Esophagus muscularis mucosa (tissue), 3 donors: Measurements from ENCODE around the gene SHLD2.

Source experiments
- POLR2A ChIP-seq: fragments of 450-650 bp; IDR thresholded peaks from one replicate; pipeline ENCODE4 v1.6.1; 2017; ENCODE audit warnings: antibody characterized with exemption, moderate library complexity, mild to moderate bottlenecking, low read depth
- POLR2AphosphoS5 ChIP-seq, 2 donors: sonication (generic); formaldehyde crosslinking; IDR thresholded peaks; one replicate each; pipeline ENCODE4 v1.6.1; 2017; ENCODE audit warnings: antibody characterized with exemption in 2 of 2
- TF ChIP-seq, protein P1 (sequence below), 3 experiments: fragments of 200-600 bp in 2 of 3; fragments of 450-650 bp in 1 of 3; sonication (generic) in 2 of 3; IDR thresholded peaks; one replicate each; pipeline ENCODE4 v1.5.1; 2017 to 2019; ENCODE audit warnings: antibody characterized with exemption in 3 of 3, mild to moderate bottlenecking in 2 of 3, moderate library complexity in 1 of 3

DNA sequence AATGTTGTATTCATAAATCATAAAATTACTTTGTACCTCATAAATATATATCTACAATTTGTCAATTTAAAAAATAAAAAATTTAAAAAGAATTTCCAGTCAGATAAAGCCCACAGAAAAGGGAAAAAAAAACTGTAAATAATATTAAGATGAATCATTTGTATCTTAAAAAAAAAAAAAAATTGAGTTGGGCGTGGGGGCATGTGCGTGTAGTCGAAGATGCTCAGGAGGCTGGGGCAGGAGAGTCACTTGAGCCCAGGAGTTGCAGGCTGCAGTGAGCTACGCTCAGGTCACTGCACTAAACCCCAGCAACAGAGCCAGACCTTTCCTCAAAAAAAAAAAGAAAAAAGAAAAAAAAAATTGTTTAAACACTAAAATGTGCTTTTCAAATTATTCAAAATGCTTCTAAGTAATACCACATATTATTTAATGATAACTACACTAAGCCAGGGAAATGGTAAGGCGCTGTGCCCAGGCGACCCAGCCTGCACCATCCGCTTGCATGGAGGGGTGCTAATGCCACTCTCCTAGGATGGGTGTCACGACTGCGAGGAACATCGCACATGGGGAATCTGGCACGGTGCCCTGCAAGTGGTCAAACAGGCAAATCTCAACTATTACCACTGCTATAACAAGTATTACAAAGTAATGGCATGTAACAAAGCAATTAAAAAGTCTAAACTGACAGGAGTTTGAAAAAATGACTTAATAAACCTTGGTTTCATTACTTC lies 15.7 kb upstream of the SHLD2 start:
- TF ChIP-seq POLR2AphosphoS5 (IDR thresholded peaks at IDR 0.05) (no peak), POLR2A (no peak)
- TF ChIP-seq, protein P1, sequence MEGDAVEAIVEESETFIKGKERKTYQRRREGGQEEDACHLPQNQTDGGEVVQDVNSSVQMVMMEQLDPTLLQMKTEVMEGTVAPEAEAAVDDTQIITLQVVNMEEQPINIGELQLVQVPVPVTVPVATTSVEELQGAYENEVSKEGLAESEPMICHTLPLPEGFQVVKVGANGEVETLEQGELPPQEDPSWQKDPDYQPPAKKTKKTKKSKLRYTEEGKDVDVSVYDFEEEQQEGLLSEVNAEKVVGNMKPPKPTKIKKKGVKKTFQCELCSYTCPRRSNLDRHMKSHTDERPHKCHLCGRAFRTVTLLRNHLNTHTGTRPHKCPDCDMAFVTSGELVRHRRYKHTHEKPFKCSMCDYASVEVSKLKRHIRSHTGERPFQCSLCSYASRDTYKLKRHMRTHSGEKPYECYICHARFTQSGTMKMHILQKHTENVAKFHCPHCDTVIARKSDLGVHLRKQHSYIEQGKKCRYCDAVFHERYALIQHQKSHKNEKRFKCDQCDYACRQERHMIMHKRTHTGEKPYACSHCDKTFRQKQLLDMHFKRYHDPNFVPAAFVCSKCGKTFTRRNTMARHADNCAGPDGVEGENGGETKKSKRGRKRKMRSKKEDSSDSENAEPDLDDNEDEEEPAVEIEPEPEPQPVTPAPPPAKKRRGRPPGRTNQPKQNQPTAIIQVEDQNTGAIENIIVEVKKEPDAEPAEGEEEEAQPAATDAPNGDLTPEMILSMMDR (IDR thresholded peaks at IDR 0.05): no peak
